ENCODE measurements around the gene MED10.

Gene MED10

DNA sequence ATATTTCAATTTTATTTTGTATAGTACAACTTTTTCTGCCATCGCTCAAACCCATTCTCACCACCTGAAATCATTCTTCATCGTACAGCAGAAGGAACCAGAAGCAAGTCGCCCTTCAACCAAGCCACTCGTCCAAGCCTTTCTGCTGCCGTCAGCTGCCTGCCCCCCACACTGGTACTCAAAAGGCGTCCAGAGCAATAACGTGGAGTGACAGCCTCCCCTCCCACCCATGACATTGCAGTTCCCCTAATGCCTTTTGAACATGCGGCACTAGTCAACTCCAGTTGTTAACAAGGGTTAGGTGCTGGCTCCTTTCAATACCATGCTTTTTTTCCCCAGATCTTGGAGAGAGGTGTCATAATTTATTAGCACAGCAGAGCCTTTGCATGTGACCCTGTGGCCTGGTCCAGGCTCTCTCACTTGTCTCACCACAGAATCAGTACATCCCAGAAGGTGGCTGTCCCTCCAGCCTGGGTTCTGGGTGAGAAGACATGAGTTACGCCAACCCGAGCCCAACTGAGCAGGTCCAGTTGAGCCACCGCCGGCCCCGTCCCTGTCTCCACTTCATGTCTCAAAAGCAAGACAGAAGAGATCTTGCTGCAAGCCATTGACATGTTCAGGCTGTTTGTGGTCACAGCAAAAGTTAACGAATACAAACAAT lies 20.4 kb upstream of the MED10 start:
- no peak for DNase-seq

DNA sequence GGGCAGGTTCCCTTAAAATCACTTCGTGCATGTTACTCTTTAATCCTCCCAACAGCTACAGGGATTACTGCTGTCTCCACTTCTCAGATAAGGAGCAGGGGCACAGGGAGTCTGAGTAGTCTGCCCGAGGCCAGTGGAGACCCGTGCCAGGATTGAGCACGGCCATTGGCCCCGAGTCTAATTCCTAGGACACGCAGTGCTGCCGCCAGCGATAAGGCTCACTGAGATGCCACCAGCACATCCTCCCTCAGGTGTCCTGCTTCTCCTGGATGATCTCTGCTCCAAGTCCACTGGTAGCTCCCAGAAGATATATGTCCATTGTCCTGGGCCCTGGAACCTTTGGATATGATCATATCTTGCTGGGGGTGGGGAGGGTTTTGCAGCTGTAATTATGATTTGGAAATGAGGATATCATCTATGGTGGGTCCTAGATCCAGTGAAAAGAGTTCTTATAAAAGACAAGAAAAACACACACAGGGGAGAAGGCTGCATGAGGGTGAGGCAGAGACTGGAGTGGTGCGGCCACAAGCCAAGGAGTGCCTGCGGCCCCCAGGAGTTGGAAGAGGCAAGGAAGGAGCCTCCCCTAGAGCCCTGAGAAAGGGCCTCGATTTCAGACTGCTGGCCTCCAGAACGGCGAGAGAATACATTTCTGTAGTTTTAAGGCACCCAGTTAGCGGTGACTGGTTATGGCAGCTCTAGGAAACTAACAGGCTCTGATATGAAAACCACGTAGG lies 19.4 kb upstream of the MED10 start:
- DNase-seq = no peak

DNA sequence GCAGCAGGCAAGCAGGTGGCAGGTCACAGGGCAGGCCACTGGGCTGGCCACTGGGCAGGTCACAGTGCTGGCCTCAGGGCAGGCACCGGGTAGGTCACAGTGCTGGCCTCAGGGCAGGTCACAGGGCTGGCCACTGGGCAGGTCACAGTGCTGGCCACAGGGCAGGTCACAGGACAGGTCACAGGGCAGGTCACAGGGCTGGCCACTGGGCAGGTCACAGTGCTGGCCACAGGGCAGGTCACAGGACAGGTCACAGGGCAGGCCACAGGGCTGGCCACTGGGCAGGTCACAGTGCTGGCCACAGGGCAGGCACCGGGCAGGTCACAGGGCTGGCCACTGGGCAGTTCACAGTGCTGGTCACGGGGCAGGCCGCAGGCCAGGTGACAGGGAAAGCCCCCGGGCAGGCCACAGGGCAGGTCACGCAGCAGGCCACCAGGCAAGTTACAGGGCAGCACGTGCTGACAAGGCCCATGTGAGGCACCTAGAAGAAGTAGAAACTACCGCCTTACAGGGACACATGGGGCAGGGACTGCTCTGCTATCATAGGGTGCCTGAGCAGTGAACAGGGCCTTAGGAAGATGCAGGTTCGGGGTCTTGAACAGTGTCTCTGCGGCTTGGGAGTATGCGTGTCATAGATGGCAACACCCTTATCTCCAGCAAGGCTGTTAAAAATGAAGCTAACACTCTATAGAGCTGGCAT lies 18.6 kb upstream of the MED10 start:
- no peak for DNase-seq

DNA sequence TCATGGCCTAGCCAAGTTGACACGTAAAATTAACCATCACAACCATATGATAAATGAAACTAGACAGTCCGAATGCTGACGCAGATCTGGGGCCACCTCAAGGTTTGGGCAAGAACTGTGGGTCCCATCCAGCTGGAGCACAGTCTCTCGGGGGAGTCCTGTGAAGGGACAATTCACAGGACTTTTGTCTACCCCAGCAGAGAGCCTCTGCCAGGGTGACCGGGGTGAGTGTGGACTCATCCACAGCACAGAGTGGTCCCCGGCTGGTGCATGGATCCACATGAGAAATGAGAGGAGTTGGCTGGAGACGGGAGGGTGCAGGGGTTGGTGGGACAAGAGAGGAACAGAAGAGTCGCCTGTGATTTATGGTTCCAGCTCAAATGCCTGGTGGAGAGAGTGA lies 17.7 kb upstream of the MED10 start:
- no peak for DNase-seq

DNA sequence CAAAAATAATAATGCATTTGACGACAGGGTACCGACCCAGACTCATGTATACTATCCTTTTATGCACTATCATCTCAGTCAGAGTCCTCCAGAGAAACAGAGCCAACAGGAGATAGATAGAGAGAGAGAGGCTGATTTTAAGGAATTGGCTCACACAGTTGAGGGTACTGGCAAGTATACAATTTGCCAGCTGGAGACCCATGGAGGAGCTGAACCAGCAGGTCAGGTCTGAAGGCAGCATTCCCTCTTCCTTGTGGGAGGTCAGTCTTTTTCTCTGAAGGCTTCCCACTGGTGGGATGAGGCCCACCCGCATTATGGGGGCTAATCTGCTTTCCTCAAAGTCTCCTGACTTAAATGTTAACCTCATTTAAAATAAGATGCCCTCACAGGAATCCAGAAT lies 17.3 kb upstream of the MED10 start:
- DNase-seq = no peak

DNA sequence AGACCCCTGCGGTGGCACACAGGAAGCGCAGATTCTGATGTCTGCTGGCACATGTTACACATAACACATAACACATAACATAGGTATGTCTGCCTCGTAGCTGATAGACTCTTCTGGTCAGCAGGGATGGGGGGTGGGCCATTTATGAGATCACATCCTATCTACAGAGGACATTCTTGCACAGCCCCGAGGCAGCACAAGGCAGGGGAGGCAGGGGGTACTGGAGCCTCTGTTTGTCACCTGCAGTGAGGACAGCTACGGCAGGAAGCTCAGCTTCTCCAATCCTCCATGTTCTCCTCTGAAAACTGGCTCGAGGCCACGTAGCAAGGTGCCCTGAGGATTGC lies 16.7 kb upstream of the MED10 start:
- DNase-seq = no peak

DNA sequence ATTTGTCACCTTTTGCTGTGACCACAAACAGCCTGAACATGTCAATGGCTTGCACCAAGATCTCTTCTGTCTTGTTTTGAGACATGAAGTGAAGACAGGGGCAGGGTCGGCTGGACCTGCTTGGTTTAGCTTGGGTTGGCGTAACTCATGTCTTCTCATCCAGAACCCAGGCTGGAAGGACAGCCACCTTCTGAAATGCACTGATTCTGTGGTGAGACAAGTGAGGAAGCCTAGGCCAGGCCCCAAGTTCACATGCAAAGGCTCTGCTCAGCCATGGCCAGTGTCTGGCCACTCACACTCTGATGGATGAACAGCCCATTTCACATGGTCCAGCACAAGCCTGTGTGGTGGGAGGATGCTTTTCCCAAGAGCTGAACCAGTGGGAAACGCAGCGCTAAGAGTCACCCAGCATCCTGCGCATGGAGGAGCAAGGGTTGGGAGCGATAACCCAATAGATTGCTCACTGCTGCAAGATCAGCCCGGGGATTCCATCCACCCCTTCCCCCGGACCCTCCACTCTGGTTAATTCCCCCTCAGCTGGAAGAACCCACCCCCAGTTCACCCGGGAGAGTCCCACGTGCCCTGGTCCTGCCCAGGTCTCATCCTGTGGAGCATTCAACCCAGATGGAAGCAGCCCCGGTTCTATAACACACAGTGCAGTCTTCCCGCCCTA lies 16.2 kb upstream of the MED10 start:
- DNase-seq = no peak

DNA sequence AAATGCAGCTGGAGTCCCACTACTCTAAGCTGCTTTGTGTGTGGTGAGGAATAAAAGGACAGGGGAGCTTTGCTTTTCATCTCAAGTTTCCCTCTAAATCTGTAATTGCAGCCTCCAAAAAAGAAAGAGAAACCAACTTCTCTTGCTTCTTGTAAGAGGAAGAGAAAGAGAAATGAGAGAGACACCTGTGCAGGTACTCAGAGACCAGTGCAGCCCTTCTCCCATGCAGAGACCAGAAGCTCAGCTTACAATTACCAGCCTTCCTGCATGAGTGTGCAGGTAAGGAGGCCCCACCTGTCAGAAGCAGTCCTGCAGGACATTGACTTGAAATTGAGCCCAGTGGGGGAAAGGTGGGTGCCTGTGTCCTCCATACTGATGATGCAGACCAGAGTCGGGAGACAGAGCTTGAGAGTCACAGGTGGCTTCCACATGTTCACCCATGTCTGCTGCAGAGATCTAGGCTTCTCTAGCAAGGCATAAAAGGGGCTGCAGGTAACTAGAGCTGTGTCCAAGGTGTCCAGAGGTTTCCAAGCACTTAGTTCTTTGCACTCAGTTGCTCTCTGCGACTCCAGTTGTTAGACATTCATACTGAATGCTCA lies 15.3 kb upstream of the MED10 start:
- DNase-seq = peak; percentile 3

DNA sequence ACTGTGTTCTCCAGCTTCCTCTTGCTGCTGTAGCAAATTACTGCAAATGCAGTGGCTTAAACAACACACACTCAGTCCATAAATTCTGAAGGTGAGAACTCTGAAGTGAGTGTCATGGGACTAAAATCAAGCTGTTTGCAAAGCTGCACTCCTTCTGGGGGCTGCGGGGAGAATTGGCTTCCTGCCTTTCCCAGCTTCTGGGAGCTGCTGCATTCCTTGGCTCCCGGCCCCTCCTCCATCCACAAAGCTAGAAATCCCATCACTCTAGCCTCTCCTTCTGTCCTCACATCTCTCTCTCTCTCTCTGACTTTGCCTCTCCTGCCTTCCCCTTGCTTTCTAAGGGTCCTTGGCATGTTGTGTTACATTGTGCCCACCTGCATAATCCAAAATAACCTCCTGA lies 14.2 kb upstream of the MED10 start:
- DNase-seq = no peak

DNA sequence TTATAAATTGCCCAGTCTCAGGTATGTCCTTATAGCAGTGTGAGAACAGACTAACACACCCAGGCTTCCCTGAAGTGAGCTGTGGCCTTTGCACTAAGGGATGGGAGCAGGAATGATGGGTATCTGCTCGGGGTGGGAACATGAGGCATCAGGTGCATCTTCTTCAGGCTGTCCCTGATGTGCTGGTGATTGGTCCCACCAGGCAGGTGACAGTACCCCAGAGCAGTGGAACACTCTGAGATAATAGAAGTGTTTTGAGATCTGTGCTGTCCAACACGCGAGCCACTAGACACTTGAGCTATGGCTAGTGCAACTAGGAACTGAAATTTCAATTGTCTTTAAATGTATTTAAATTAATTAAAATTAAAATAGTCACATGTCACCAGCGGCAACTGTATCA lies 12.8 kb upstream of the MED10 start:
- DNase-seq = no peak

DNA sequence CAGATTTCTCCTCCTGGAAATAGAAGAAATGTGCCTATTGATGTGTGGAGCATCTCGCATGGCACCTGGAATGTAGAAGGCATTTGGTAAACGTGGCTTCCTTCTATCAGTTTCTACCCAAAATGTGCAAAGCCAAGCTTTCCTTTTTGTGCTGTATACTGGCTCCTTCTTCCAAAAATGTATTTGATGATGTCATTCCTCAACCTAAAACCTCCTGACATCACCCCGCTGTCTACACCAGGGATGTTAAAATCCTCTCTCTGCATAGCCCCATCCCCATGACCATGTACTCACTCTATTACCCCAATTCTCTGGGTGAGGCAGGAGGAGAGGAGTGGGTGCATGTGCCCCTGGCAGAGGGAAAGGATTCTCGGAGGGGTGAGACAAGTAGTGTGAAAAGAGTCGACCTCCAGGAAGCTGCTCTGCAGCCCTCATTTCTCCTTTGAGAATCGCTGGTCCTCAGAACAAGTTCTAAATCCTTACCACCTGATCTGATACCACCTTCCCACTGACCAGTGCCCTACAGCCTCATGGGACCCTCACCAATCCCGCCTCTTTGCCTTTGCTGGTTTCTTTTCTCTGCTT lies 11.7 kb upstream of the MED10 start:
- no peak for DNase-seq

DNA sequence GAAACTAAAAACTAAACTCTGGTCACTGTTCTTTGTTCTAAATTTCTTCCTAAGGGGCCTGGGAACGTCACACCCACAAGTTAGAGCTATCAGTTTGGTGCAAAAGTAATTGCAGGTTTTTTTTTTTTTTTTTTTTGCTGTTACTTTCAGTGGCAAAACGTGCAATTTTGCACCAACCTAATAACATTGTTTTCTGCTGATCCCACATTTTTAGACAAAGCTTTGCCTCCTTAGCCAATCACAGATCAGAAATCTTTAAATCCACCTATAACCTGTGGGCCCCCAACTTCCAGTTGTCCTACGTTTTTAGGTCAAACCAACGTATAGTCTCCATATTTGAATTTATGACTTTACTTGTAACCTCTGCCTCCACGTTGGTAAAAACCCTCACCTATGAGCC lies 11.1 kb upstream of the MED10 start:
- no peak for DNase-seq

DNA sequence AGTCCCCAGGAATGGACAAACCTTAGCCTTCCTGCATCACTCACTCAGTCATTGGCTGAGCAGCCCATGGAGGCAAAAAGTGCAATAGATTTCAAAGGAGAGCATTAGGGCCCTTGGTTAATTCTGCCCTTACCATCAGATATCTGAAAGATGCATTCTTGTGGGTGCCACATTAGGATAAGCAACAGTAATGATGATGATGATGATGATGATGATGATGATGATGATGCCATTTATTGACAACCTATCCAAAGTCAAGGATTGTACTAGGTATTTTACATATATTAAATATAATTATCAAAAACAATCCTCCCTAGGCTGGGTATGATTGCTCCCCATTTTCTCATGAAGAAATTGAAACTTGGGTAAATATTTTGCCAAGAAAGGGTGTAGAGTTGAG lies 9.6 kb upstream of the MED10 start:
- DNase-seq = no peak

DNA sequence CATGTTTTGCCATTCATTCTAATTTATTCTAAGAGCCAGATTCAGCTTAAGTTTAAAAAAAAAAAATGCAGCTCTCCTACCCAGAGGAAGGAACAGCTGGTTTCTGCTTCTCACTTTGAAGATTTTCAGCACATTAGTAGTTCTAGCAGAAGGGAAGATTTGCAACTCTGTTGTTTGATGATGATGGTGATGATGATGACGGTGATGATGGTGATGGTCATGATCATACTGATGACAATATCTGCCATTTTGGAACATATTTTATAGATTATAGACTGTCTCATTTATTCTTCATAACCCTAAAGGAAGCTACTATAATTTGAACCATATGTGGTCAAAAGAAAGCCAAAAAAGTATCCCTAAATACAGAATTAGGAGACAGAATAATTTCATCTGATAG lies 7.9 kb upstream of the MED10 start:
- DNase-seq = no peak

DNA sequence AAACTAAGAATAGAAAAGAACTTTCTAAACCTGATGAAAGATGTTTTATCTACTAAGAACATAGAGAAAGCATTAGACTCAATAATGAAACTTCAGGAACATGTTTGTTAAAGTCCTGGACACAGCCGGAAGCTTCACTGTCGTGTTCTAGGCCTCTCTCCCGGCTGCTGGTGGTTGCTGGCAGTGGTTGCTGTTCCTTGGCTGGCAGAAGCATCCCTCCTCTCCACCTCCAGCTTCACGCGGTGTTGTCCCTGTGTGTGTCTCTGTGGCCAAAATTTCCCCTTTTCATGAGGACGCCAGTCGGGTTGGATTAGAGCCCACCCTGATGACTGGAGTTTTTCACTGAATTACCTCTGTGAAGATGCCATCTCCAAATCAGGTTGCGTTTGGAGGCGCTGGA lies 6.5 kb upstream of the MED10 start:
- DNase-seq = no peak

DNA sequence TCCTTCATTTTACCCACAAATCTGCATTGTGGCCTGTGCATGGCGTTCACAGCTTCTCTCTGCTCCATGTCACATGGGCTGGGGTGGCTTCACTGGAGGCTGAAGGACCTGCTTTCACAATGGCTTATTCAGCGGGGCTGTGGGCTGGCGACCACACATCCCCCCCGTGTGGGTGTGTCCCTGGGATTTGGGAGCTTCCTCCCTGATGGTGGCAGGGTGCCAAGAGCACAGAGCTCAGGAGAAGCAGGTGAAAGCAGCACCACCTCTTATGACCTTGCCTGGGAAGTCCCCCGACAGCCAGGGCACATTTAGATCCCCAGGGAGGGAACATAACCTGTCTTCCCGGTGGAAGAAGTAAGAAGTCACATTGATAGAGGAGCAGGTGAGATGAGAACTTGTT lies 5.0 kb upstream of the MED10 start:
- peak; percentile 19 for DNase-seq

DNA sequence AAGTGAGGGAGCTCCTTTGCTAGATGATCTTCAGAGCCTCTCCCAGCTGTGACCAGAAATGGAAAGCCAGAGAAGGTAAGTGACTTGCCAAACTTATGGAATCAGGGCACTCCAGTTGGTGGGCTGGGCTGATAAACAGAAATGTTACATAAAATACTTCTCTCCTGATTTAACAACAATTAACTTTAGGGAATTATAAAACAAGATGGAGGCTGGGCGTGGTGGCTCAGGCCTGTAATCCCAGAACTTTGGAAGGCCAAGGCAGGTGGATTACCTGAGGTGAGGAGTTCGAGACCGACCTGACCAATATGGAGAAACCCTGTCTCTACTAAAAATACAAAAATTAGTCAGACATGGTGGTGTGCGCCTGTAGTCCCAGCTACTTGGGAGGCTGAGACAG lies 899 bp upstream of the MED10 start:
- no peak for DNase-seq

DNA sequence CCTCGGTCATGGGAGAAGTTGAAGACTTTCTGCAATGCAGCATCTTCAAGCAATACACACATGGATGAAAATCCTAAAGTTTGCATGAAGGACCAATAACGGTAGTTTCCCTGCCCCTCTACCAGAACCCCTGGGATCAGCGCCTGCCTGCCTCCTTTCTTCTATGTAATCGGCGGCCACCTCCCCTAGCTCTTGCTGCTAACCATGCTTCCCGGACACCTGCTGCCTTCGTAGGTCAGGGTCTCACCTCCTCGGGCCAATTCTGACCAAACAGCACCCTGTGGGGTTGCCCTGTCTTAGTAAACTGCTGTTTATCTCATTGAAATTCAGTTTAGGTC lies 388 bp upstream of the MED10 start:
- no peak for DNase-seq

DNA sequence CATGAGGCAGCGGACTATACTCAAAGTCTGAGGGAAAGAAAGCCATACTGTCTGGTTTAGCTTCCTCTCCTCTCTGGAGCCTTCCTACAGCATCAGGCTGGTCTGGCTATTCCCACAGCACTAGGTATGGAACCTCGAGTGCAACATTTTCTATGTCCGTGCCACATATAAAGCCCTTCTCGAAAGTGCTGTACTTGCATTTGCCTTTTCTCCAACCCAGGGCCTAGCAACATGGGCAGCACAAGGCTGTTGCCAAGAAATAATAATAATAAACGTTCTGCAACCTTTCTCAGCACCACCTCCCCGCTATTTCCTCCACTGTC lies 804 bp downstream of the MED10 start:
- no peak for DNase-seq

DNA sequence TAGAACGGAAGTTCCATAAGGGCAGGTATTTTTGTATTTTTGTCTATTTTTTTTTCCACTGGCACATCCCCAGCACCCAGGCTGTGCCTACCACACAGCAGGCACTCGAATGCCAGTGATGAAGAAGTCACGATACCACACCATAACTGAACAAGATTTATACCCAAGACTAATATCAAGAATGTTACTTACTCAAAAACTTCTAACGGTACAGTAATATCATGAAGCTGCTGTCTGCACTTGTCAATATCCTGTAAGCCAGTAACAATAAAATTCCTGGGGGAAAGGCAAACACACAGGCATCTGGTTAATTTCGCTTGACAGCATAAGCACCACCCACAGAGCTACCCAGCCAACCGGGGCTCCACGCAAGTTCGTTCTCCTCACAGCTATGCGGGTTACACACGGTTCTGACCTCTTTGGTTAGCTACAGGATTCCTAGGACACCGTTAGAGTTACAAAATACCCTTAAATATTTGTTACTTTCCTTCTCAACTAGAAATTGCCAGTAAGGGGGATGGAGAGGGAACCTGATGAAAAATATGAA lies 1.3 kb downstream of the MED10 start:
- DNase-seq = no peak

DNA sequence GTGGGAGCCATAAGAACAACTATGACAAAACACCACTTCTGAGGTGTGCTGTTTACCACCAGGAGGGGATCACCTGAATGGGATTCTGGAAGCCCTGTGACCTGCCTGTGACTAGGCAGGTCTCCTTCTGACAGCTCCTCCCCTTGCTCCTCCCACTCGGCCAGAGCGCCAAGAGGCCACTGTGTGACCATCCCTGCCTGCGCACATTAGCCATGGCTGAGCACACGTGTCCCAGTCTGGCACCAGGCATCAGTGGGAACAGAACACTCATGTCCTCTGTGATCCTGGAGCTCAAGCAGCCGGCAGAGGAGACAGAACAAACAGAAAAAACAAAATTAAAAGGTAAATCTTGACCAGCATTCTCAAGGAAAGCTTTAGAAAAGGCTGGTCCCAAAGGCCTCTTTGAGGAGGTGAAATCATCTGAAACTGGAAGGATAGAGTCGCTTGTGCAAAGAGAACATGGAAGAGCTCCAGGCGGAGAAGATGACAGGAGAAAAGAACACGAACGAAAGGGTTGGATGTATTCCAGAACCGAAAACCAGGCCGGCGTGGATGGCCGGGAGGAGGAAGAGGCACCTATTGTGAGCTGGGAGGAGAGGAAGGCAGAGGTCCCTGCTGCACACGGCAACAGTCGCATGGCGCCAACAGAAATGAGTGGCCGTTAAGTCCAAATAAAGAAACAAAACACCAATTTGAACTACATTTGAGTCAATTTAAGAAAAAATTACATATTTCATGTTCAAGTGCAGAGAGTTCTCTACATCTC lies 5.1 kb downstream of the MED10 start:
- DNase-seq = no peak

Measured in NCI-H2029 (cell line).